Left ventricle myocardium inferior (tissue), 1 donor: Measurements from ENCODE around the gene ACBD7. TPM values are rescaled to one million over a fixed set of nuclear protein-coding genes. Genes with fewer than 3 reads are reported as not detected.

Experiments used
- DNase-seq: peaks from one replicate; pipeline ENCODE4 v3.0.0-alpha.2; 2020
- H3K27ac ChIP-seq: fragments of 200-600 bp; replicated peaks from 2 replicates; pipeline ENCODE4 v1.8.0; 2021
- H3K27me3 ChIP-seq: fragments of 200-600 bp; 2 replicates; pipeline ENCODE4 v1.8.0; 2021; ENCODE audit warnings: low read depth
- H3K36me3 ChIP-seq: fragments of 200-600 bp; 2 replicates; pipeline ENCODE4 v1.8.0; 2021
- H3K4me1 ChIP-seq: fragments of 200-600 bp; 2 replicates; pipeline ENCODE4 v1.8.0; 2021
- H3K4me3 ChIP-seq: fragments of 200-600 bp; 2 replicates; pipeline ENCODE4 v1.8.0; 2021; ENCODE audit warnings: mild to moderate bottlenecking, moderate library complexity
- H3K9me3 ChIP-seq: fragments of 200-600 bp; replicated peaks from 2 replicates; pipeline ENCODE4 v1.8.0; 2021
- intact Hi-C: fragments of 100-400 bp; cut with micrococcal nuclease; formaldehyde crosslinking; loops from one replicate; pipeline ENCODE4 v1.11.0; 2022
- total RNA-seq: library from RNA; stranded (reverse); fragmentation: NEBNext Ultra II Directional; extraction: Animal tissue kit (Norgen Biotek cat#: 25700); gene quantifications from one replicate; pipeline ENCODE4 v1.2.1, GENCODE V29; 2021
- TF ChIP-seq, protein P1 (sequence below): fragments of 200-600 bp; IDR thresholded peaks from 2 replicates; pipeline ENCODE4 v1.8.0; 2021; ENCODE audit warnings: antibody characterized with exemption, mild to moderate bottlenecking, borderline replicate concordance
- donor health status: DM: no; HTN: yes; CAD: no; lungs with severe emphysema.

ACBD7 gene
- total RNA-seq, 1 donor from 2014 or later: not detected

DNA sequence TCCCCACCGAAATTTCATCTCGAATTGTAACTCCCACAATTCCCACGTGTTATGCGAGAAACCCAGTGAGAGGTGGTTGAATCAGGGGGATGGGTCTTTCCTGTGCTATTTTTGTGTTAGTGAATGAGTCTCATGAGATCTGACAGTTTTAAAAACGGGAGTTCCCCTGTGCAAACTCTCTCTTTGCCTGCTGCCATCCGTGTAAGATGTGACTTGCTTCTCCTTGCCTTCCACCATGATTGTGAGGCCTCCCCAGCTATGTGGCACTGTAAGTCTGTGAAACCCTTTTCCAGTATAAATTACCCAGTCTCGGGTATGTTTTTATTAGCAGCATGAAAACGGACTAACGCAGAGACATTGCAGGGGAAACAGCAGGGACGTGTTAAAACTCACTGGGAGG, 50.2 kb downstream of the ACBD7 start:
- peaks cover 2% of the 10 kb centered on the region for H3K9me3 ChIP-seq
- H3K4me1 ChIP-seq: no peaks in the 10 kb centered on the region
- H3K27me3 ChIP-seq: no peaks in the 10 kb centered on the region
- H3K27ac ChIP-seq: no peak overlapping the region
- DNase-seq: no peak
- intact Hi-C loops: no loop called here
- no peaks in the 10 kb centered on the region for H3K36me3 ChIP-seq
- TF ChIP-seq, protein P1, sequence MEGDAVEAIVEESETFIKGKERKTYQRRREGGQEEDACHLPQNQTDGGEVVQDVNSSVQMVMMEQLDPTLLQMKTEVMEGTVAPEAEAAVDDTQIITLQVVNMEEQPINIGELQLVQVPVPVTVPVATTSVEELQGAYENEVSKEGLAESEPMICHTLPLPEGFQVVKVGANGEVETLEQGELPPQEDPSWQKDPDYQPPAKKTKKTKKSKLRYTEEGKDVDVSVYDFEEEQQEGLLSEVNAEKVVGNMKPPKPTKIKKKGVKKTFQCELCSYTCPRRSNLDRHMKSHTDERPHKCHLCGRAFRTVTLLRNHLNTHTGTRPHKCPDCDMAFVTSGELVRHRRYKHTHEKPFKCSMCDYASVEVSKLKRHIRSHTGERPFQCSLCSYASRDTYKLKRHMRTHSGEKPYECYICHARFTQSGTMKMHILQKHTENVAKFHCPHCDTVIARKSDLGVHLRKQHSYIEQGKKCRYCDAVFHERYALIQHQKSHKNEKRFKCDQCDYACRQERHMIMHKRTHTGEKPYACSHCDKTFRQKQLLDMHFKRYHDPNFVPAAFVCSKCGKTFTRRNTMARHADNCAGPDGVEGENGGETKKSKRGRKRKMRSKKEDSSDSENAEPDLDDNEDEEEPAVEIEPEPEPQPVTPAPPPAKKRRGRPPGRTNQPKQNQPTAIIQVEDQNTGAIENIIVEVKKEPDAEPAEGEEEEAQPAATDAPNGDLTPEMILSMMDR: no peak
- no peak overlapping the region for H3K4me3 ChIP-seq

DNA sequence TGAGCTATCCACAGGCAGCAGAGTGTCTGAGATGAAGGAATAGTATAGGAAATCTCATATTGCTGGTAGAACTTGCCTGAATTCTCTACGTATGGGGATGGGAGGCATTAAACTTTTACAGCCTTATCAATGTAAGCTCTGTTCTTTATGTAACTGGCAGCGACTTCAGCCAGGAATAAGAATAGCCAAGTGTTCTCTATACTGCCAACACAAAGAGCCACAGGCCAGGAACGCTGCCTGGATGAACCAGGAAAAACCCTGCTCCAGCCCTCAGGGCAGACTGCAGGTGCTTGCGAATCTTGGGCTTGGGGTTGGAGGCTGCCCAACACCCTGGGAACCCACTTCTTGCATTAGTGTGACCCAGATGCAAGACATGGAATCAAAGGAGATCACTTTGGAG, 50.9 kb downstream of the ACBD7 start:
- H3K9me3 ChIP-seq: no peaks in the 10 kb centered on the region
- no peak overlapping the region for H3K4me3 ChIP-seq
- H3K27me3 ChIP-seq: no peaks in the 10 kb centered on the region
- intact Hi-C loops: no loop called here
- no peaks in the 10 kb centered on the region for H3K36me3 ChIP-seq
- TF ChIP-seq, protein P1: no peak
- no peak for DNase-seq
- H3K4me1 ChIP-seq: no peaks in the 10 kb centered on the region
- H3K27ac ChIP-seq: no peak overlapping the region

DNA sequence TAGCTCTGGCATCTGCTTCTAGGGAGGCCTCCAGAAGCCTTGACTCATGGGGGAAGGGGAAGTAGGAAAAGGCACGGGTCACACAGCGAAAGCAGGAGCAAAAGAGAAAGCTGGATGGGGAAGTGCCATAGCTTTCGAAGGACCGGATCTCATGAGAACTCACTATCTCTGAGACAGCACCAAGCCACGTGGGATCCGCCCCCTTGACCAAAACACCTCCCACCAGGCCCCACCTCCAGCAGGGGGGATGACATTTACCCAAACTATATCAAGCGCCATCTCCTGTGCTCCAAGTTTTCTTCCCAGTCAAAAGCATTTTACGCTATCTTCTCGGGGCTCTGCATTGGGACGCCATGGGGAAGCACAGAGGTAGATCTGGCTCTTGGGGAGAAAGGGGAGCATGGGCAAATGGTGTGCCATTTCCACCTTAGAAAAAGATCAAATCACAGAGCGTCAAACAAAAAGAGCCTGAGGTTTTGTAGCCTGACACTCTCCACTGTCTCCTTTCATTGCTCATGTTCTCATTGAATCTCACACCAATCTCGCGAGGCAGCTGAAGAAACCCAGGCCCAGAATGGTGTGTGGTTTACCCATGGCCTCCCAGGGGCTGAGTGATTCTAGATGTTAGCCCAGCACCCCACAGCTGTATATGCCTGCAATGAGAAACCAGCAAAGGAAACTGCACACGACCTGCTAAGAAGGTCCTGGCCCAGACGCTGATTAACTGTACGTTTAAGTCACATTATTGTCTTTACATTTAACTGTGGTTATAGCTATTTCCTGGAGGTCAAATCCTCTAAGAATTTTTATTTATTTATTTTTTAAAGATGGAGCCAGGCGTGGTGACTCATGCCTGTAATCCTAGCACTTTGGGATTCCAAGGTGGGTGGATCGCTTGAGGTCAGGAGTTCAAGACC, 52.9 kb downstream of the ACBD7 start:
- no peaks in the 10 kb centered on the region for H3K4me1 ChIP-seq
- TF ChIP-seq, protein P1: no peak
- H3K27ac ChIP-seq: no peak overlapping the region
- H3K36me3 ChIP-seq: no peaks in the 10 kb centered on the region
- H3K27me3 ChIP-seq: no peaks in the 10 kb centered on the region
- DNase-seq: peak; percentile 21
- intact Hi-C loops: no loop called here
- no peak overlapping the region for H3K4me3 ChIP-seq
- H3K9me3 ChIP-seq: no peaks in the 10 kb centered on the region

DNA sequence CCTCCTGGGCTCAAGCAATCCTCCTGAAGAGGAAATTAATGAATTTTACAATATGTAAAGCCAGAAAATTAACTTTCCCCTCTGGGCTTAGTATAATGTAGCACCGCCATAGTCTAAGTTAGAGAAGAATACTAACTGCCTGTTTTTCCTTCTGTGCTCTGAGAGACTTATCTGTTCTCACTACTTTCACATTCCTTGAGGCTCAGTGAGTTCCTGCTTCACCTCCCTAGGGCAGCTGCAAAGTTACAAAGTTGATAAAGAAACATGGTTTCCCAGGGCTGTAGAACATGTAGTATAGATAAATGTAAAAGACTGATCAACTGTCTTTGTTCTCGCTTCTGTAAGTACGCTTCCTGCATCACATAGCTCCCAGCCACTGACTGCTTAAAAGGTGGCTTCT, 60.8 kb downstream of the ACBD7 start:
- Histone ChIP-seq H3K4me1 (no peaks in the 10 kb centered on the region), H3K36me3 (no peaks in the 10 kb centered on the region), H3K9me3 (no peaks in the 10 kb centered on the region), H3K27me3 (peaks cover 7% of the 10 kb centered on the region), H3K4me3 (no peak overlapping the region), H3K27ac (no peak overlapping the region)
- TF ChIP-seq, protein P1: no peak
- intact Hi-C loops: no loop called here
- no peak for DNase-seq

Other genes with a start within 250 kb of the ACBD7 start
- gene SUV39H2, start 209.9 kb downstream of the ACBD7 start, total RNA-seq: 4.8 TPM
- 3.0 TPM for gene DCLRE1C, start 134.7 kb downstream of the ACBD7 start, total RNA-seq
- gene MEIG1, start 129.4 kb downstream of the ACBD7 start, total RNA-seq: not detected
- gene OLAH, start 44.8 kb downstream of the ACBD7 start, total RNA-seq: not detected
- gene RPP38, start 8.6 kb upstream of the ACBD7 start, total RNA-seq: 9.9 TPM
- gene NMT2, start 79.9 kb upstream of the ACBD7 start, total RNA-seq: 12.4 TPM